ENCODE results near the gene CDK19. TPM values are rescaled to one million over a fixed set of nuclear protein-coding genes. Genes with fewer than 3 reads are reported as not detected.

CDK19 gene
- total and polyA plus RNA-seq, 2 of the 13 experiments (the other 11 are each of a cell fraction or from before 2014, with no cell fraction given) = 13.4 to 27.0 TPM

DNA sequence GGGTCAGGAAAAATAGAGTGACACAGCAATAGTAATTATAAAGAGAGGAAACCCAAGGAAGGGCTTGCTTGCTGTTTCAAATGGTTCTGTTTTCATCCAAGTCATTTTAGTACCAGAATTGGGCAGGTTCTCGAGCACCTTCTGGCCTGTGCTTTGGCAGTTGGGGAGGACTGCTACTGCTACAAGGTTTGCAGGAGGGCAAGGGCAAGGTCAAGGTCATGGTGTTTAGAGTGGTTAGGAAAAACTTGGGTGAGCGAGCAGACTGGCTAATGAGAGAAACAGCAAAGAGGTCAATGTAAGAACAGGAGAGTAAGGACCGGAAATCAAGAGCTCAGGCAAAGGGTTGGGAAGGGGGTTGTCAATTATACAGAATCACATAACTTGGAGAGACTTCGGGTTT lies 164.5 kb downstream of the CDK19 start (continued):
- TF ChIP-seq, protein P1, sequence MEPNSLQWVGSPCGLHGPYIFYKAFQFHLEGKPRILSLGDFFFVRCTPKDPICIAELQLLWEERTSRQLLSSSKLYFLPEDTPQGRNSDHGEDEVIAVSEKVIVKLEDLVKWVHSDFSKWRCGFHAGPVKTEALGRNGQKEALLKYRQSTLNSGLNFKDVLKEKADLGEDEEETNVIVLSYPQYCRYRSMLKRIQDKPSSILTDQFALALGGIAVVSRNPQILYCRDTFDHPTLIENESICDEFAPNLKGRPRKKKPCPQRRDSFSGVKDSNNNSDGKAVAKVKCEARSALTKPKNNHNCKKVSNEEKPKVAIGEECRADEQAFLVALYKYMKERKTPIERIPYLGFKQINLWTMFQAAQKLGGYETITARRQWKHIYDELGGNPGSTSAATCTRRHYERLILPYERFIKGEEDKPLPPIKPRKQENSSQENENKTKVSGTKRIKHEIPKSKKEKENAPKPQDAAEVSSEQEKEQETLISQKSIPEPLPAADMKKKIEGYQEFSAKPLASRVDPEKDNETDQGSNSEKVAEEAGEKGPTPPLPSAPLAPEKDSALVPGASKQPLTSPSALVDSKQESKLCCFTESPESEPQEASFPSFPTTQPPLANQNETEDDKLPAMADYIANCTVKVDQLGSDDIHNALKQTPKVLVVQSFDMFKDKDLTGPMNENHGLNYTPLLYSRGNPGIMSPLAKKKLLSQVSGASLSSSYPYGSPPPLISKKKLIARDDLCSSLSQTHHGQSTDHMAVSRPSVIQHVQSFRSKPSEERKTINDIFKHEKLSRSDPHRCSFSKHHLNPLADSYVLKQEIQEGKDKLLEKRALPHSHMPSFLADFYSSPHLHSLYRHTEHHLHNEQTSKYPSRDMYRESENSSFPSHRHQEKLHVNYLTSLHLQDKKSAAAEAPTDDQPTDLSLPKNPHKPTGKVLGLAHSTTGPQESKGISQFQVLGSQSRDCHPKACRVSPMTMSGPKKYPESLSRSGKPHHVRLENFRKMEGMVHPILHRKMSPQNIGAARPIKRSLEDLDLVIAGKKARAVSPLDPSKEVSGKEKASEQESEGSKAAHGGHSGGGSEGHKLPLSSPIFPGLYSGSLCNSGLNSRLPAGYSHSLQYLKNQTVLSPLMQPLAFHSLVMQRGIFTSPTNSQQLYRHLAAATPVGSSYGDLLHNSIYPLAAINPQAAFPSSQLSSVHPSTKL (CRISPR knock-in tag; IDR thresholded peaks at IDR 0.05) = peak; percentile 46; the same call in 1 of the 2 replicates
- TF ChIP-seq, protein P2, sequence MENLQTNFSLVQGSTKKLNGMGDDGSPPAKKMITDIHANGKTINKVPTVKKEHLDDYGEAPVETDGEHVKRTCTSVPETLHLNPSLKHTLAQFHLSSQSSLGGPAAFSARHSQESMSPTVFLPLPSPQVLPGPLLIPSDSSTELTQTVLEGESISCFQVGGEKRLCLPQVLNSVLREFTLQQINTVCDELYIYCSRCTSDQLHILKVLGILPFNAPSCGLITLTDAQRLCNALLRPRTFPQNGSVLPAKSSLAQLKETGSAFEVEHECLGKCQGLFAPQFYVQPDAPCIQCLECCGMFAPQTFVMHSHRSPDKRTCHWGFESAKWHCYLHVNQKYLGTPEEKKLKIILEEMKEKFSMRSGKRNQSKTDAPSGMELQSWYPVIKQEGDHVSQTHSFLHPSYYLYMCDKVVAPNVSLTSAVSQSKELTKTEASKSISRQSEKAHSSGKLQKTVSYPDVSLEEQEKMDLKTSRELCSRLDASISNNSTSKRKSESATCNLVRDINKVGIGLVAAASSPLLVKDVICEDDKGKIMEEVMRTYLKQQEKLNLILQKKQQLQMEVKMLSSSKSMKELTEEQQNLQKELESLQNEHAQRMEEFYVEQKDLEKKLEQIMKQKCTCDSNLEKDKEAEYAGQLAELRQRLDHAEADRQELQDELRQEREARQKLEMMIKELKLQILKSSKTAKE (CRISPR knock-in tag; IDR thresholded peaks at IDR 0.05; ENCODE audit: borderline replicate concordance) = 0 out of 2 replicates have a peak, but pooled peaks have one; percentile 34
- TF ChIP-seq RBM22 (optimal IDR thresholded peaks at IDR 0.05; ENCODE audit: low read length) = peak; percentile 85

DNA sequence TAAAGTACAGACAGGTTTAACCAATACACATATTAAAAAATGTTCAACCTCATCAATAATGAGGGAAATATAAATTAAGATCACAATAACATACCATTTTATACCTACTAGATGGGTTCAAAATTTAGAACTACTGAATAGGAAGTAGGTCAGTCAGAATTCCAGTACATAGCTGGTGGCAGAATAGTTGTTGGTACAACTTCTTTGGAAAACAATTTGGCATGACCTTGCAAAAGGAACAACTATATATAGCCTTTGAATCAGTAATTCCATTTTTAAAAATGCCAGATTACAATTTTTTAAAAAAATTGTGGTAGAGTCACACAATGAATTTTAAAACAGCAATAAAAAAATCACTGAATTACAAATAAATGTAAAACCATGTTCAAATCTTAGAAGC lies 165.6 kb downstream of the CDK19 start:
- no peak for ATAC-seq
- no peak overlapping the region for H3K9ac ChIP-seq (ENCODE audit: insufficient read depth, low read depth, low read length)
- H3K27ac ChIP-seq (ENCODE audit: extremely low read length, insufficient read depth, low read length) = no peak overlapping the region
- no peak for DNase-seq (ENCODE audit: low spot score)
- intact Hi-C loops (cut with micrococcal nuclease; ENCODE audit: unreplicated experiment) (loop anchor here (10.0 kb wide), 2 partner anchors 85 to 125 kb away; no protein-coding TSS in a partner anchor), in situ Hi-C loops (cut with HindIII; ENCODE audit: extremely low pct_ligation_motif_present, low pct_unique_long_range_greater_than_20kb) (no loop called here)
- no peaks in the 10 kb centered on the region for H3K79me2 ChIP-seq (ENCODE audit: insufficient read depth, low read length)
- ChIA-PET CTCF (ENCODE audit: low intra/inter-chr PET ratio, low total read pairs) (no interaction called here), POLR2A (no interaction called here)
- FAIRE-seq = no peak
- peaks cover 2 to 23% of the 10 kb centered on the region in 2 experiments; a peak in 4 of 5 replicates for H3K36me3 ChIP-seq (replicated peaks in 1 of 2; ENCODE audit: control insufficient read depth in 1 of 2, insufficient read depth in 2 of 2, low read length in 2 of 2)
- H3K9me3 ChIP-seq (ENCODE audit: low read length) = no peaks in the 10 kb centered on the region
- H4K20me1 ChIP-seq (ENCODE audit: insufficient read depth, low read length) = no peaks in the 10 kb centered on the region
- H3K27me3 ChIP-seq (ENCODE audit: control insufficient read depth in 1 of 2, insufficient read depth in 2 of 2, low read length in 2 of 2) = no peaks in the 10 kb centered on the region
- peaks cover 43% of the 10 kb centered on the region for H3K4me1 ChIP-seq (ENCODE audit: insufficient read depth, low read length)
- no peak overlapping the region for H2AFZ ChIP-seq (ENCODE audit: low read length)
- no peak overlapping the region for H3K4me2 ChIP-seq (ENCODE audit: low read depth, low read length)
- H3K4me3 ChIP-seq (replicated peaks in 1 of 3; ENCODE audit: insufficient read depth in 1 of 3, low read depth in 2 of 3, low read length in 3 of 3) = no peak overlapping the region
- no TSS peak for BruUV-seq (replicated peaks)
- TF ChIP-seq ZNF234 (CRISPR knock-in tag; conservative IDR thresholded peaks at IDR 0.05) (no peak), ZNF333 (CRISPR knock-in tag; IDR thresholded peaks at IDR 0.05; ENCODE audit: borderline replicate concordance) (no peak), PTBP1 (IDR thresholded peaks at IDR 0.05; ENCODE audit: low read depth, low read length, poor library complexity, severe bottlenecking) (no peak), NFE2 (CRISPR knock-in tag; IDR thresholded peaks at IDR 0.05) (no peak), SIX4 (CRISPR knock-in tag; IDR thresholded peaks at IDR 0.05) (no peak), ZNF101 (CRISPR knock-in tag; IDR thresholded peaks at IDR 0.05; ENCODE audit: borderline replicate concordance, low read depth) (no peak), ZNF782 (CRISPR knock-in tag; IDR thresholded peaks at IDR 0.05; ENCODE audit: borderline replicate concordance) (no peak), MAFG (CRISPR knock-in tag; IDR thresholded peaks at IDR 0.05) (no peak)

Measured in HepG2 (cell line).